ENCODE data around the gene MARVELD3.

DNA sequence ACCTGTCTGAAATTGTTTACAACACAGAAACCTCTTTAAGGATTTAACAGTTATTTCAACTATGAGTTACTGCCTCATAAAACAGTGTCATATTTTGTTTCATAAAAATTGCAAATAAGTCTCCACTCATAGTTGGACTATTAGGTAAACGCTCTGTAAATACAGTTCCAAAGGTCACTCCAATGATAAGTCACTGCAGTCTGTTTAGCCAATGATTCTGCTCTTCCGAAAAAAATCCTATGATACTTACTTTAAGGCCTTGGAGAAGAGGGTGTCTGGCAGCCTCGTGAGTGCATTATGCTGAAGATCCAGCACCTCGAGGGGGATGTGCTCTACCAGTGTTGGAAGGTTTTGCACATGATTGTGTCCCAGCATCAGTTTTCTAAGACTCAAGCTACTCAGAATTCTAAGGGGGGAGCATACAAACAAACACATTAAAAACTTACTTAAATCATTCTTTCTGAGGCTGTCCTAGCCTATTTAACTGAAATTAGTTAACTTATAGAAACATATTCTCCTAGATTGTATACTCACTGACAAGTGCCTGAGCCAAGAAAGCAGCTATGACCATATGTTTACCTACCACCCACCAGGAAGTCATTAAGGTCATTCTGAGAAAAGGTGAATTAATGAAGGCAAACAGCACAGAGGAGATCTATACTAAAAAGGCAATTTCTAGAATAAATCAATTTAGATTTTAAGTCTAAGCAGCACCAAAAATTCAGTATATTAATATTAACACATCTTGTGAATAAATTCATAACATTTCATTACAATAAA, 41.1 kb downstream of the MARVELD3 start:
- TF ChIP-seq, protein P1, sequence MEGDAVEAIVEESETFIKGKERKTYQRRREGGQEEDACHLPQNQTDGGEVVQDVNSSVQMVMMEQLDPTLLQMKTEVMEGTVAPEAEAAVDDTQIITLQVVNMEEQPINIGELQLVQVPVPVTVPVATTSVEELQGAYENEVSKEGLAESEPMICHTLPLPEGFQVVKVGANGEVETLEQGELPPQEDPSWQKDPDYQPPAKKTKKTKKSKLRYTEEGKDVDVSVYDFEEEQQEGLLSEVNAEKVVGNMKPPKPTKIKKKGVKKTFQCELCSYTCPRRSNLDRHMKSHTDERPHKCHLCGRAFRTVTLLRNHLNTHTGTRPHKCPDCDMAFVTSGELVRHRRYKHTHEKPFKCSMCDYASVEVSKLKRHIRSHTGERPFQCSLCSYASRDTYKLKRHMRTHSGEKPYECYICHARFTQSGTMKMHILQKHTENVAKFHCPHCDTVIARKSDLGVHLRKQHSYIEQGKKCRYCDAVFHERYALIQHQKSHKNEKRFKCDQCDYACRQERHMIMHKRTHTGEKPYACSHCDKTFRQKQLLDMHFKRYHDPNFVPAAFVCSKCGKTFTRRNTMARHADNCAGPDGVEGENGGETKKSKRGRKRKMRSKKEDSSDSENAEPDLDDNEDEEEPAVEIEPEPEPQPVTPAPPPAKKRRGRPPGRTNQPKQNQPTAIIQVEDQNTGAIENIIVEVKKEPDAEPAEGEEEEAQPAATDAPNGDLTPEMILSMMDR (IDR thresholded peaks at IDR 0.05), result no peak
- TF ChIP-seq POLR2A (IDR thresholded peaks at IDR 0.05), result no peak
